Fibroblast of skin of abdomen (primary cell): ENCODE measurements around the gene ME3.
"Not testable (repeated sequence)": the region's sequence is repeated elsewhere in the genome, so short reads cannot be mapped to it uniquely, and the experiment has no call there.

Experiments
- DNase-seq: peaks from one replicate; pipeline ENCODE4 v3.0.0-alpha.2; 2013

Gene ME3

GRCh38 chr11:86619428-86619827, 53.0 kb downstream of the ME3 start:
- not testable (repeated sequence) for DNase-seq

- DNase-seq: peak; percentile 33
Observed at GRCh38 chr11:86617502-86617901, 54.9 kb downstream of the ME3 start.

- no peak for DNase-seq
Observed at GRCh38 chr11:86615487-86615886, 56.9 kb downstream of the ME3 start.

- no peak for DNase-seq
Observed at GRCh38 chr11:86610559-86611341, 61.7 kb downstream of the ME3 start.

- peak; percentile 73 for DNase-seq
Observed at GRCh38 chr11:86608251-86608799, 64.1 kb downstream of the ME3 start.

GRCh38 chr11:86606836-86607481, 65.5 kb downstream of the ME3 start:
- DNase-seq: peak; percentile 54

- DNase-seq: peak; percentile 50
Observed at GRCh38 chr11:86606270-86606835, 66.1 kb downstream of the ME3 start.

- peak; percentile 25 for DNase-seq
Observed at GRCh38 chr11:86596861-86597586, 75.4 kb downstream of the ME3 start.

- no peak for DNase-seq
Observed at GRCh38 chr11:86595955-86596354, 76.5 kb downstream of the ME3 start.

- DNase-seq: no peak
Observed at GRCh38 chr11:86595451-86595850, 77.0 kb downstream of the ME3 start.

- no peak for DNase-seq
Observed at GRCh38 chr11:86594746-86595145, 77.7 kb downstream of the ME3 start.

- no peak for DNase-seq
Observed at GRCh38 chr11:86593833-86594232, 78.6 kb downstream of the ME3 start.

GRCh38 chr11:86592659-86593451, 79.6 kb downstream of the ME3 start:
- DNase-seq: peak; percentile 77

- DNase-seq: peak; percentile 55
Observed at GRCh38 chr11:86592047-86592591, 80.3 kb downstream of the ME3 start.

GRCh38 chr11:86591631-86592030, 80.8 kb downstream of the ME3 start:
- DNase-seq: no peak

- DNase-seq: no peak
Observed at GRCh38 chr11:86589856-86590589, 82.4 kb downstream of the ME3 start.

- no peak for DNase-seq
Observed at GRCh38 chr11:86589204-86589603, 83.2 kb downstream of the ME3 start.

- DNase-seq: no peak
Observed at GRCh38 chr11:86588566-86589090, 83.8 kb downstream of the ME3 start.

GRCh38 chr11:86587264-86588193, 84.9 kb downstream of the ME3 start:
- no peak for DNase-seq

- DNase-seq: no peak
Observed at GRCh38 chr11:86586307-86586706, 86.1 kb downstream of the ME3 start.
